HG03378 (cell line): ENCODE measurements around the gene AMZ1.
"Not testable (repeated sequence)": the region's sequence is repeated elsewhere in the genome, so short reads cannot be mapped to it uniquely, and the experiment has no call there.

Source experiments
- ATAC-seq: cut with Tn5 transposase; IDR thresholded peaks from one replicate; pipeline ENCODE4 v1.9.1; 2021; ENCODE audit warnings: mild to moderate bottlenecking, moderate library complexity; ENCODE audit not compliant: unreplicated experiment

AMZ1 gene

GRCh38 chr7:2724453-2725177 lies 36.6 kb downstream of the AMZ1 start:
- ATAC-seq, result no peak

GRCh38 chr7:2725178-2726105 lies 37.4 kb downstream of the AMZ1 start:
- ATAC-seq, result no peak

- no peak for ATAC-seq
Observed at GRCh38 chr7:2726316-2727018, 38.5 kb downstream of the AMZ1 start.

- not testable (repeated sequence) for ATAC-seq
Observed at GRCh38 chr7:2727206-2727605, 39.2 kb downstream of the AMZ1 start.

GRCh38 chr7:2728316-2729030 lies 40.5 kb downstream of the AMZ1 start:
- ATAC-seq, result no peak

- ATAC-seq, result no peak
Observed at GRCh38 chr7:2729031-2729892, 41.3 kb downstream of the AMZ1 start.

- ATAC-seq, result no peak
Observed at GRCh38 chr7:2729893-2730716, 42.1 kb downstream of the AMZ1 start.

- no peak for ATAC-seq
Observed at GRCh38 chr7:2730846-2731770, 43.1 kb downstream of the AMZ1 start.

- ATAC-seq, result no peak
Observed at GRCh38 chr7:2732388-2732787, 44.4 kb downstream of the AMZ1 start.

GRCh38 chr7:2732959-2733584 lies 45.1 kb downstream of the AMZ1 start:
- ATAC-seq, result no peak

GRCh38 chr7:2734084-2734686 lies 46.2 kb downstream of the AMZ1 start:
- ATAC-seq, result no peak

- no peak for ATAC-seq
Observed at GRCh38 chr7:2734751-2735571, 47.0 kb downstream of the AMZ1 start.

- no peak for ATAC-seq
Observed at GRCh38 chr7:2735744-2736143, 47.7 kb downstream of the AMZ1 start.

- no peak for ATAC-seq
Observed at GRCh38 chr7:2736411-2736914, 48.5 kb downstream of the AMZ1 start.

GRCh38 chr7:2737005-2737743 lies 49.2 kb downstream of the AMZ1 start:
- ATAC-seq, result not testable (repeated sequence)
